ENCODE results near the gene CYYR1.

GRCh38 chr21:26453267-26453666 is 119.8 kb downstream of the CYYR1 start:
- TF ChIP-seq POLR2AphosphoS5 (IDR thresholded peaks at IDR 0.05), result no peak
- no peak for TF ChIP-seq POLR2A (IDR thresholded peaks at IDR 0.05)

Measured in gastroesophageal sphincter (tissue), 2 donors.